ENCODE results near the gene THOC5.
A peak's percentile ranks its signal among the peaks of the same experiment; 100 is the strongest.

Gene THOC5

GRCh38 chr22:29478326-29479276 lies 75.0 kb downstream of the THOC5 start (continued):
- TF ChIP-seq, protein P1, sequence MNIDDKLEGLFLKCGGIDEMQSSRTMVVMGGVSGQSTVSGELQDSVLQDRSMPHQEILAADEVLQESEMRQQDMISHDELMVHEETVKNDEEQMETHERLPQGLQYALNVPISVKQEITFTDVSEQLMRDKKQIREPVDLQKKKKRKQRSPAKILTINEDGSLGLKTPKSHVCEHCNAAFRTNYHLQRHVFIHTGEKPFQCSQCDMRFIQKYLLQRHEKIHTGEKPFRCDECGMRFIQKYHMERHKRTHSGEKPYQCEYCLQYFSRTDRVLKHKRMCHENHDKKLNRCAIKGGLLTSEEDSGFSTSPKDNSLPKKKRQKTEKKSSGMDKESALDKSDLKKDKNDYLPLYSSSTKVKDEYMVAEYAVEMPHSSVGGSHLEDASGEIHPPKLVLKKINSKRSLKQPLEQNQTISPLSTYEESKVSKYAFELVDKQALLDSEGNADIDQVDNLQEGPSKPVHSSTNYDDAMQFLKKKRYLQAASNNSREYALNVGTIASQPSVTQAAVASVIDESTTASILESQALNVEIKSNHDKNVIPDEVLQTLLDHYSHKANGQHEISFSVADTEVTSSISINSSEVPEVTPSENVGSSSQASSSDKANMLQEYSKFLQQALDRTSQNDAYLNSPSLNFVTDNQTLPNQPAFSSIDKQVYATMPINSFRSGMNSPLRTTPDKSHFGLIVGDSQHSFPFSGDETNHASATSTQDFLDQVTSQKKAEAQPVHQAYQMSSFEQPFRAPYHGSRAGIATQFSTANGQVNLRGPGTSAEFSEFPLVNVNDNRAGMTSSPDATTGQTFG (tag by site-specific recombination; IDR thresholded peaks at IDR 0.05; ENCODE audit: borderline replicate concordance), result no peak
- no peak for TF ChIP-seq YY2 (tag by site-specific recombination; IDR thresholded peaks at IDR 0.05)
- TF ChIP-seq ZNF660 (tag by site-specific recombination; IDR thresholded peaks at IDR 0.05), result no peak
- TF ChIP-seq KLF8 (tag by site-specific recombination; IDR thresholded peaks at IDR 0.05), result 0 out of 2 replicates have a peak, but pooled peaks have one; percentile 29
- no peak for TF ChIP-seq ZNF19 (tag by site-specific recombination; IDR thresholded peaks at IDR 0.05; ENCODE audit: low read depth)
- no peak for TF ChIP-seq ZNF610 (tag by site-specific recombination; IDR thresholded peaks at IDR 0.05; ENCODE audit: borderline replicate concordance)
- peak; percentile 95 for TF ChIP-seq REST (tag by site-specific recombination; IDR thresholded peaks at IDR 0.05)
- TF ChIP-seq KLF1 (tag by site-specific recombination; IDR thresholded peaks at IDR 0.05), result peak; percentile 45; the same call in 1 of the 2 replicates
- TF ChIP-seq ZNF274 (IDR thresholded peaks at IDR 0.05; ENCODE audit: low read length), result no peak
- TF ChIP-seq ZNF274 (tag by site-specific recombination; IDR thresholded peaks at IDR 0.05; ENCODE audit: borderline replicate concordance), result no peak
- no peak for TF ChIP-seq BCL6B (tag by site-specific recombination; IDR thresholded peaks at IDR 0.05)
- no peak for TF ChIP-seq WT1 (tag by site-specific recombination; IDR thresholded peaks at IDR 0.05)
- no peak for TF ChIP-seq ZNF830 (tag by site-specific recombination; IDR thresholded peaks at IDR 0.05; ENCODE audit: low read depth)
- TF ChIP-seq, protein P2, sequence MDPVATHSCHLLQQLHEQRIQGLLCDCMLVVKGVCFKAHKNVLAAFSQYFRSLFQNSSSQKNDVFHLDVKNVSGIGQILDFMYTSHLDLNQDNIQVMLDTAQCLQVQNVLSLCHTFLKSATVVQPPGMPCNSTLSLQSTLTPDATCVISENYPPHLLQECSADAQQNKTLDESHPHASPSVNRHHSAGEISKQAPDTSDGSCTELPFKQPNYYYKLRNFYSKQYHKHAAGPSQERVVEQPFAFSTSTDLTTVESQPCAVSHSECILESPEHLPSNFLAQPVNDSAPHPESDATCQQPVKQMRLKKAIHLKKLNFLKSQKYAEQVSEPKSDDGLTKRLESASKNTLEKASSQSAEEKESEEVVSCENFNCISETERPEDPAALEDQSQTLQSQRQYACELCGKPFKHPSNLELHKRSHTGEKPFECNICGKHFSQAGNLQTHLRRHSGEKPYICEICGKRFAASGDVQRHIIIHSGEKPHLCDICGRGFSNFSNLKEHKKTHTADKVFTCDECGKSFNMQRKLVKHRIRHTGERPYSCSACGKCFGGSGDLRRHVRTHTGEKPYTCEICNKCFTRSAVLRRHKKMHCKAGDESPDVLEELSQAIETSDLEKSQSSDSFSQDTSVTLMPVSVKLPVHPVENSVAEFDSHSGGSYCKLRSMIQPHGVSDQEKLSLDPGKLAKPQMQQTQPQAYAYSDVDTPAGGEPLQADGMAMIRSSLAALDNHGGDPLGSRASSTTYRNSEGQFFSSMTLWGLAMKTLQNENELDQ (tag by site-specific recombination; IDR thresholded peaks at IDR 0.05; ENCODE audit: low read depth), result no peak
- no peak for TF ChIP-seq ZNF549 (tag by site-specific recombination; IDR thresholded peaks at IDR 0.05)
- no peak for TF ChIP-seq YY1 (tag by site-specific recombination; IDR thresholded peaks at IDR 0.05)
- TF ChIP-seq ZBTB44 (tag by site-specific recombination; IDR thresholded peaks at IDR 0.05), result no peak
- TF ChIP-seq, protein P3, sequence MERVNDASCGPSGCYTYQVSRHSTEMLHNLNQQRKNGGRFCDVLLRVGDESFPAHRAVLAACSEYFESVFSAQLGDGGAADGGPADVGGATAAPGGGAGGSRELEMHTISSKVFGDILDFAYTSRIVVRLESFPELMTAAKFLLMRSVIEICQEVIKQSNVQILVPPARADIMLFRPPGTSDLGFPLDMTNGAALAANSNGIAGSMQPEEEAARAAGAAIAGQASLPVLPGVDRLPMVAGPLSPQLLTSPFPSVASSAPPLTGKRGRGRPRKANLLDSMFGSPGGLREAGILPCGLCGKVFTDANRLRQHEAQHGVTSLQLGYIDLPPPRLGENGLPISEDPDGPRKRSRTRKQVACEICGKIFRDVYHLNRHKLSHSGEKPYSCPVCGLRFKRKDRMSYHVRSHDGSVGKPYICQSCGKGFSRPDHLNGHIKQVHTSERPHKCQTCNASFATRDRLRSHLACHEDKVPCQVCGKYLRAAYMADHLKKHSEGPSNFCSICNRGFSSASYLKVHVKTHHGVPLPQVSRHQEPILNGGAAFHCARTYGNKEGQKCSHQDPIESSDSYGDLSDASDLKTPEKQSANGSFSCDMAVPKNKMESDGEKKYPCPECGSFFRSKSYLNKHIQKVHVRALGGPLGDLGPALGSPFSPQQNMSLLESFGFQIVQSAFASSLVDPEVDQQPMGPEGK (tag by site-specific recombination; IDR thresholded peaks at IDR 0.05), result peak; percentile 11; the same call in 1 of the 2 replicates
- no peak for TF ChIP-seq MEIS1 (CRISPR knock-in tag; IDR thresholded peaks at IDR 0.05; ENCODE audit: borderline replicate concordance)
- TF ChIP-seq ZNF266 (tag by site-specific recombination; IDR thresholded peaks at IDR 0.05; ENCODE audit: low read depth), result no peak
- TF ChIP-seq HOXC10 (CRISPR knock-in tag; IDR thresholded peaks at IDR 0.05), result no peak

All from HEK293 (cell line).